Measurements from ENCODE around the gene ARHGEF2.
"Not testable (repeated sequence)": the region's sequence is repeated elsewhere in the genome, so short reads cannot be mapped to it uniquely, and the experiment has no call there.

ARHGEF2 gene

DNA sequence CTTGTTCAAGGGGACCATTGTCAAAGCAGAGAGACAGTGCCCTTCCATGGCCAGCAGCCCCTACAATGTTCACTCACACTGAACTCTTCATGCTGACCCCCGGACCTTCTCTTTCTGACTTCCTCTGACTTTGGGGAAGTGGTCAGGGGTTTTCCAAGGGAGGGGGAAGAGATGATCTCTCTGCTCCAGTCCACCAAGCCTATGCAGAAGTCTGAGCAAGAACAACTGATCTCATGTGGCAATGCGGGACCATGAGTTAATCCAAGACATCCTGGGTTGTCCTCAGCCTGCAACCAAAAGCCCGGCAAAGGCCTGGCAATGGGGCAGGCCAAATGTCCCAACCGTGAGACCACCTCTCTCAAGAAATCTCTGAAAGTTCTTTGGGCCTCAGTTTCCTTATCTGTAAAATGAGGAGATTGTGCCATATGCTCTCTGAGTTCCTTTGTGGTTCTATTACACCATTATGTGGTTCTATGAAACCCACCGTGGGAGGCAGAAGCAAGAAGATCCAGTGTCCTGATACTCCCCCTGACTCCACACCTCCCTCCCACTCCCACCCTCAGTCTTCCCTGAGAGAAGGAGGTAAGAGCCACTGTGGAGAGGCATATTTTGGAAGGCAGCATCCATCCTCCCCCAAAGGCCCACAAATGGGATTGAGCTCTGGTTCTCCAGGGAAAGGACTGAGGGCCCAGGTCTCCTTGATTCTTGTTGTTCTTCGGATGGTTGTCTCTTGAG is 11.8 kb upstream of the ARHGEF2 start:
- no peak for DNase-seq (ENCODE audit: low read depth)

DNA sequence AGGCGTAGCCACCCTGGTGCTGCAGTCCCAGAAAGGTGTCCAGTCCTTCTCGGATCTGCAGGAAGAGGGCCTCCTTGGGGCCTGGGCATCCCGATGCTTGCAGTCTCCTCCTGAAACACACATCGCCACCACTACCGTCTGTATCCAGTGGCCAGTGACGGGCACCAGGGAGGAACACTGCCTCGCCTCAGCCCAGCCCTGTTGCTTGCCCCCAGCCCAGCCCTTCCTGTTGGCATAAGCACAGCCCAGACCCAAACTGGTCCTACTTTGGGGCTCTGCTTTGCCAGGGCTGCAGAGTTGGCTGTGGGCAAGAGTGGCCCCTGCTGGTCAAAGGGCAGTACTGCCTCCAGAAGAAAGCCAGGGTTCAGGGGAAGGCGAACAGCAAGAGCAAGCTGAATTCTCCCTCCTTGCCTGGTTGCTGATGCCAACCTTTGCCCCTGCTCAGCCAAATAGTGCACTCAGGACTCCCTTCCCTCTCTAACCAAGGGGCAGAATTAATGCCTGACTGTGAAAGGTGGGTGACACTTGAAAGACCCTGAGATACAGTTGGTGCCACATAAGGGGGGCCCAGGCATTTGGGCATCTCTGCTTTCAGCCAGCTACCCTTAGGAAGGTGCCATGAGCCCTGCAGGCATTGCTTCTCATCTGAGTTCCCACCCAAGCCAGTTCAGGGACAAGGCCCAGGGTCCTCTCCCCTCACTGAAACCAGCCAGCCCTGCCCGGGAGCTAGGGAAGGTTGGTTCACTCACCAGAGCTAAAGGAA is 11.1 kb upstream of the ARHGEF2 start:
- no peak for DNase-seq (ENCODE audit: low read depth)

DNA sequence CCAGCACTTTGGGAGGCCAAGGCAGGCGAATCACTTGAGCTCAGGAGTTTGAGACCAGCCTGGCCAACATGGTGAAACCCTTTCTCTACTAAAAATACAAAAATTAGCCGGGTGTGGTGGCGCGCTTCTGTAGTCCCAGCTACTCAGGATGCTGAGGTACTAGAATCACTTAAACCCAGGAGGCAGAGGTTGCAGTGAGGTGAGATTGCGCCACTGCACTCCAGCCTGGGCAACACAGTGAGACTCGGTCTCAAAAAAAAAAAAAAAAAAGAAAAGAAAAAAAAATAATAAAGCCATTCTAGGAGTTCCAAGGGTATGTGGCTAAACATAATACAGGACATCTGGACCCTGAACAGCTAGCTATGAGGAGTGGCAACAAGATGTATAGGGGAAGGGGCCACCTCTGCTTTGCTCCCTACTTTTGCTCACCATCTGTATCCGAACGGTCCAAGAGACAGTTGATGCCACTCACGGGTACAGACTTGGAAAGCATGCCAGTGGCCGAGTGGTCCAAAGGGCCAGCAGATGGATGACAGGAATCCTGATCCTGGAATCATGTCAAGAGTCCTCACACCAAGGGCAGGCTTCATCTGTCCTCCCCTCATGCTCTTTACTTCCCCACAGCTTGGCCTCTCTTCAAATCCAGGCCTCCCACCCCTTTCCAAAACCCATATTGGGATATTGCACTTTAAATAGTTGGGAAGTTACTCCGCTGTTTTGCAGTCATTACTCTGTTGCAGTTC is 6.7 kb upstream of the ARHGEF2 start:
- DNase-seq (ENCODE audit: low read depth): not testable (repeated sequence)

DNA sequence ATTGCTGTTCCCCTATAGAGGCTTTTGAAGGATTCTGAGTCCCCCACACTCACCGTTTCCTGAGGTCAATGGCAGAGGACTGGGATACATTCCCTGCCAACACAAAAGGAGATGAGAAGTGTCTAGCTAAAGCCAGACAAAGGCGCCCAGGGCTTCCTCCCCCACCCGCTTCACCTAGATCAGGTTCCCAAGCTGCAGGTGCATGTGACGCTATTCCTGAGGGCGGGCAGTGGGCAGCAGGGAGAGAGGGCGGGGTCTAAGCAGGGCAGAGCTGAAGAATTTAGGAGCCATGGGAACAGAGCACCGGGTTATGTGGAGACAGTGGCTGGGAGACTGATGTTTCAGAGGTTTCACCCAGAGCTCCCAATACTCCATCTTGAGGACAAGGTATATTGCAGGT is 6.0 kb upstream of the ARHGEF2 start:
- no peak for DNase-seq (ENCODE audit: low read depth)

DNA sequence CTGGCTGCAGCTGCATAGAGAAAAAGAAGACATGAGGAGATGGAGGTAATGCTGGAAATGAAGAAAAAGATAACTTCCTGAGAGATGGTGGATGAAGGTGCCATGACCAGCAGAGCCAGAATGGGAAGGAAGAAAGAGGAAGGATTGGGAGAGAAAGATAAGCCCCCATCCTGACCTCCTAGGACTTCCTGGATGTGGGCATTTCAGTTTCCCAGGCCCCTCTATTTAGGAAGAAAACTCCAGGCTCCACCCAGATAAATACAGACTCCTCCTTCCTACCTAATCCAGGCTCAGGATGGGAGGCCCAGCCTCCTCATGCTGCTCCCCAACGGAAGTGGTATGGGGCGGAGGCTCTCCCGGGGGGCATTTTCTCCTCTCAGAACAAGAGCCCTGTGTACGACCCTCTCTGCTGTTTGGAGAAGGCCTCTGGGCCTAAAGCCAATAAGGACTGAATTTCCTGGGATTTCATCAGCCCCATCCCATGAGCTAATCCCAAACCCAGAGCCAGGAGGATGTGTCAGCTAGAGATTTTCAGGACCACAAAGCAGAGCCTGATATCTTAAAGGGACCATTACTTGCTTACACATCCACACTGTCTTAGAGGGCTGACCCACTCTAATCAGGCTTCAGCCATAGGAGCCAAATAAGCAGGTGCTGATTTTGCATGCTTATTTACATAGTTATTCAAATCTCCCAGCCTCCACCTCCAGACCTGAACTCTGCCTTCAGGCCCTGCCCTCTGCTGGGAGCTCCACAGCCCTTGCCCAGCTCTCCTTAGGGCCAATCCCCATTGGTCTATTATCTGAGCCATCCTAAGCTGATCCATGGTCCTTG is 5.1 kb upstream of the ARHGEF2 start:
- DNase-seq (ENCODE audit: low read depth): no peak

DNA sequence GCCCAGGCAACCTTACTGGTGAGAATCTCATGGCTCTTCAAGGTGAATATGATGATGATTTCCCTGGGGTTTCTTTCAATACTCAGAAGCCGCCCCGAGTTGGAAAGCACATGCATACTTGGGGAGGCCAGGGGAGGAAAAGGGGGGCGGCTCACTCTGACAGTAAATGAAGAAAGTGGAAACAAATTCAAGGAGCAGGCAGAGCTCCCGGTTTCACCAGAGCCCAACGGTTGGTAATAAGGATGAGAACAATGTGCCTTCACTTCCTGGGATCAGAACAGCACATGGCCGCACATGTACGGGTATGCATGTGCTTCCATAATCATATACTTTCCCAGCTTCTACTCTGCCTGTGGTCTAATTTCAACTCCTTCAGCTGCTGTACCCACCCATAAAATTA is 3.8 kb upstream of the ARHGEF2 start:
- DNase-seq (ENCODE audit: low read depth): no peak

DNA sequence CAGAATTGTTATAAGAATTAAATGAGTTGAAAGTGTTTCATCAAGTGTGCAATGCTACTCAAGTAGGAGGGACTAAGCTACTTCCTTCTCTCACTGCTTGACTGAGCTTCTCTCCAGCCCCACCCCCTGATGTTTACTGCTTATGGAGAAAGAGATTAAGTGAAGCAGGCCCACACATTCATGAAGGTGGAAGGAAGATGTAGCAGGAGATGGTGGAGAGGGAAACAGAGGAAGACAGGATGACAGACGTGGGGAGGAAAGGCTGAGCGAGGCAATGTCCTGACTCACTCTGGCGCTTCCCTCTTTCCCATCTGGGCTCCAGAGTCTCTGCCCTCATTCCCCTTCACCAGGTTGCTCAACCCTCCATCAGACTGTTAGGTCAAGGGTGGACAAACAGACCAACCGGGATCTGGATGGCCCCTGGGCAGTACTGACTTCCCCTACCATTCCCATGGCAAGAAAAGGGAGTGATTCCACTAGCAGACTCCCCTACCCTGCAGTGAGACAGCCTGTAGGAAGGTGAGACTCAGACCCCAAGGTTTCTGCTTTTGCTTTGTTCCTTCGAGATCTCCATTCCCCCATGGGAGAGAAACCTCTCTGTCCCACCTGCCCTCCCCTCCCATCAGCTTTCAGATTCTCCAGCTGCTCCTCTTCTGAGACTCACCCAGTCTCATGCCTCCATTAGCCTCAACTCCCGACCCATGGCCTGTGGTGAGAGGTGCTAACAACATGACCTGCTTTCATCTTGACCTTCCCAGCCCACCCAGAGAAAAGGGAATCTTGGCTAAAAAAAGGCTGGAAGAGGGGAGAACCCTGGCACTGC is 3.1 kb upstream of the ARHGEF2 start:
- DNase-seq (ENCODE audit: low read depth): no peak

DNA sequence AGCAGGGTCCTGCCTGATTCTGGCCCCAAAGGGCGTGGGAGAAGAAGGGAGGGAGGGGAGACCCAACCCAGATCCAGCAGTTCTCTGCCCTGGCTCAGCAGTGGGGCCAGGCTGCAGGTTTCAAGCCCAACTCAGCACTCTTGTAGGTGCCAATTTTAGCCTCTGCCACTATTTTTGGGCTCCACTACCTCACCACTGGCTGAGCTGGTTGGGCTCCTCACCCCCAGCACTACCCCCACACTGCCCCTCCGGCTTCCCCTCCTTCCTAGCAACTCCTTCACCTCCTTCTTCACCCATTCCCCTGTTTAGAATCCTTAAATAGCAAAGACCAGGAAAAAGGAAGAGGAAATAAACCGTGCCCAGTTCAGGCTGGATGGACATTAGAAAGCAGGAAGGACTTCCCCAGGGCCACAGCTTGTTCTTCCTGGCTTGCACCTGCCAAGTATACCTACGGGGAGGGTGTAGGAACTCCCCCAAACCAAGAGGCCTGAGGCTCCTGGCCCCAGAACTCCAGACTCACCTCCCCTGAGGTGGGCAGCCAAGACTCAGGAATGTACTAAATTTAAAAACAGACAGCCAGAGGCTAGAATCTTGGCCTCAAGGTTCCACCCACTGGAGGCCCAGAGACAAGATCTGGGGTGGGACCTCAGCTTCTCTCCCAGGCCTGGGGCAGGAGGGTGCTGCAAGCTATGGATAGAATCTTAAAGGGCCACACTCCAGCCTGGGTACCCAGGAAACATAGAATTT is 1.4 kb upstream of the ARHGEF2 start:
- no peak for DNase-seq (ENCODE audit: low read depth)

DNA sequence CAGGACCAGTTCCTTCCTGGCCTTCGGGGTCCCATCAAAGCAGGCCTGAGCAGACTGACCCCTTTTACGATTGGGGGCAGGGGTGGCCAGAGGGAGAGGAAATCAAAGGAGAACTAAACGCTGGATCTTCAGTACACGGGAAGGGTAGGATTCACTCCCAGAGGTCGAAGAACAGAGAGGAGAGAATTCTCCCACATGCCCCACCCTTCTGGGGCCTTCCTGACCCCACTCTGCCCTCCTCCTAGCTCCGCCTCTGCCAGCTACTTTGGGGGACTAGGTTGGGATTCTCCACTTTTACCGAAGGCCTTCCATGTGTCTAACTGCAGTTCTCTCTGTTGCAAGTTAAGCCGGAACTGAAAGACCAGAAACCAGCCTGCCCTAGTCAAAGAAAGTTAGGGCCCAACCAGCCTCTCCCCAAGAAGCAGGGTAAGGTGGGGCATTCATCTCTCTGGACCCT is 654 bp upstream of the ARHGEF2 start:
- DNase-seq (ENCODE audit: low read depth): no peak

DNA sequence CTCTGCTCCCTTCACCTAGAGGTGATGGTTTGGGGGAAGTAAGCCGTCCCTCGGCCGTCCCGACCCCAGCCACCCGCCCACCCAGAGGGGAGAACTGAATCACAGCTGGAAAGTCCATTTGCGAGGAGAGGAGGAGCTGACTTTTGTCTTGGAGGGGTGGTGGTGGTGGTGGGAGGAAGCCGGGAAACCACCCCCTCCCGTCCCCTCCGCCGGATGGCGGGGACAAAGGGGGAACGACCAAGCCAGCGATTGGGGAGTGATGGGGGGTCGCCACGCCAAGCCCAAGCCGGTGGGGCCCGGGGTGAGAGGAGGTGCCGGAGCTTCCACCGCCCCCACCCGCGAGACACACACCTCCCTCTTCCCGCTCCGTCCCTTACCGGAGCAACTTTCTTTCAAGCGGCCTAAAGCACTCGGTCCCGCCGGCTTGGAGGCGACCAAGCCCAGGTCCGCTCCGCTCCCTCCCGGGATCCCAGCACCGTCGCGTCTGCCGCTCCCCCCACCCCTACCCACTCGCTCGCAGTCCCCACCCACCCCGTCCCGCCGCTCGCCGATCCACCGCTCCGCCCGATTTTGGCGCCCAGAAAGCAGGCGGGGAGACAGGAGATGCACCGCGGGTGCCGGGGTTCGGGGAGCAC is 540 bp downstream of the ARHGEF2 start:
- DNase-seq (ENCODE audit: low read depth): no peak

DNA sequence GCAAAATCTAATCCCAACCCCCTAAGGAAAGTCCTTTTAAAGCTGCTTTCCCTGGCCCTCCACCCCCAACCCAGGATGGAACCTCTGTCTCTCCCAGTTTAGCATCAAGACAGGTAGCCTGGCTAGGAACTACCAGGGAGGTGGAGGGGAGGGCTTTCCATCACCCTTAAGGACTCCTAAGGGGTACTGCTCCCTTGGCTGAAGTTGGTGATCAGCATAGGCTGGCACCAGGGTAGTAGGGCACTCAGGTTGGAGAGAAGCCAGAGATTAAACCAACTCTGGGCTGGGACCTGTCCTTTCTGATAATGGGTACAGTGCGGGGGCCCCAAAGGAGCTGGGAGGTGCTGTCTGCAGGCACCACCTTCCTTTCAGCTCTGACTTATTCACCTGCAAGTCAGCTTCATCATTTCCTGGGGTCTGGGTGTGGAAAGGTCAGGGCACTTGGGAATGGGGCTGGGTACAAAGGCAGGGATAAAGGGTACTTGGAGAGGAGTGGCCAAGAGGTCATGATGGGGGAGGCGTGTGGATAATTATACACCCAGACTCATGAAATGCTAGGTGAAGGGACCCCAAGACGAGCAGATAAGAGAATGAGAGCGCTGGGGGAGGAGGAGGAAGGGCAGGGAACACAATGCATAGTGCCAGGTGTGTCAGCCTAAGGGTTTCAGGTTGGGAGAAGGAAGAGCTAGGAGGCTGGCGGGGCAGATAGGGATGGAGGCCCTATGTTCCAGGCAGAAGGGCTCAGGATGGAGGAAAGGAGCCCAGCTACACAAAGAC is 1.2 kb downstream of the ARHGEF2 start:
- no peak for DNase-seq (ENCODE audit: low read depth)

DNA sequence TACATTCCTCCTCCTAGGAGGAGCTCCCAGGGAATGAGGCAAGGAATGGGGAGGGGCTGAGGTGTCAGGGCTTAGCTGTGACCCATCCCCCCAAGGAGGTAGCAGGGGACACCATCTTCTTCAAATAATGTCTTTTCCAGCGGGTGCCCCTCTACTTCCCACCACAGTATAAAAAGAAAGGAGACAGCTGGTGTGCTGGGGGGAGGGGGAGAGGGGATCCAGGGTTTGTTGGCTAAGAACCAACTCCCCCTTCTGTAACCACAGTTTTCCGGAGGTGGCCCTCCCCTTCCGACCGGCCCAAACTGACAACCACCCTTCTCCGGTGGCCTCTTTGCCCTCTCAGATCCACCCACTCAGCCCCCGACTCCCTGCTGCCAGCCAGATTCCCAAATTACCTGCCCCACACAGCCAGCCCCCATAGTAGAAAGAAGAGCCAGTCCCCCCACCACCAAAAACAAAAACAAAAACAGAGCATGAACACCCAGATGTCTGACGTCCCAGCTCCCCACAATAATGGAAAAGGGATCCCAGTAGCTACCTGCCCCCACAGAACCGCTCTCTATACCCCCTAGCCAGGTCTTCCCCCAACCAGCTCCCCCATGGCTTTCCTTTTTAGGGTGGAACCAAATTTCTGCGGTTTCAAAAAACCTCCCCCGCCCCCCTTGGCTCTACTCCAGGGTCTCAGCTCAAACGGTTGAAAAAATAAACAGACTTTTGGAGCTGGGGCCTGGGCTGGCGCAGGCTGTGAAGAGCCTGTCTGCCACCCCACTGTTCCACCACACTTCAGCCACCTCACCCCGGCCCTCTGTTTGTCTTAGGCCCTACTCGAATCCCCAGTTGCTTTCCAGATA is 2.1 kb downstream of the ARHGEF2 start:
- DNase-seq (ENCODE audit: low read depth): peak; percentile 92

DNA sequence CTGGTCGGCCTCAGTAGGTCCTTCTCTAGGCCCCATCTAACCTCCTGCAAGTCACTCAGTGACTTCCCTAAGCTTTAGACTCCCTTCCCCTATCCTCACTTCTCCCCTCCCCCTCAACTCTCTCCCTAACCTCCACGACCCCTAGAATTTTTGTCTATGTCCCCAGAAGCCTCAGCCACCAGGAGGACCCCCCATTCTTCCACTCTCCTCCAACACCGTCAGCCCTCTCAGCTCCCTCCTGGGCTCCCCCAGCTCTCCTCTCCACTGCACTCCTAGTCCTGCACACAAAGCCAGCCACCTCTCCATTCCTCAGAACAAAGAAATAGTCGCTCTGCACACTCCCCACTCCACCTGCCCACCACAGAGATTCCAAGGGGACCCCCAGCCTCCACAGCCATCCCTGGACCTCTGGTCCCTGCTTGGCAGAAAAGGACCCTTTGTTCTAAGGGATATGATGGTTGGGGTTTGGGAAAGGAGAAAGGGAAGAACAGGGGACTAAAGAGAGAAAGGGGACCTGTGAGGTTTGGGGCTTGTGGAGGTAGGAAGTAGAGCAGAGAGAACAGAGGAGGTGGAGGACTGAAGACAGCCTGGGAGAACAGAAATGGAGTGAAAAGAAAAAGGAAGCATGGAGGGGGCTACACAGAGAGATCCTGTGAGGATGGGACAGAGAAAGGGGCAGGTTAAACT is 2.8 kb downstream of the ARHGEF2 start:
- no peak for DNase-seq (ENCODE audit: low read depth)

DNA sequence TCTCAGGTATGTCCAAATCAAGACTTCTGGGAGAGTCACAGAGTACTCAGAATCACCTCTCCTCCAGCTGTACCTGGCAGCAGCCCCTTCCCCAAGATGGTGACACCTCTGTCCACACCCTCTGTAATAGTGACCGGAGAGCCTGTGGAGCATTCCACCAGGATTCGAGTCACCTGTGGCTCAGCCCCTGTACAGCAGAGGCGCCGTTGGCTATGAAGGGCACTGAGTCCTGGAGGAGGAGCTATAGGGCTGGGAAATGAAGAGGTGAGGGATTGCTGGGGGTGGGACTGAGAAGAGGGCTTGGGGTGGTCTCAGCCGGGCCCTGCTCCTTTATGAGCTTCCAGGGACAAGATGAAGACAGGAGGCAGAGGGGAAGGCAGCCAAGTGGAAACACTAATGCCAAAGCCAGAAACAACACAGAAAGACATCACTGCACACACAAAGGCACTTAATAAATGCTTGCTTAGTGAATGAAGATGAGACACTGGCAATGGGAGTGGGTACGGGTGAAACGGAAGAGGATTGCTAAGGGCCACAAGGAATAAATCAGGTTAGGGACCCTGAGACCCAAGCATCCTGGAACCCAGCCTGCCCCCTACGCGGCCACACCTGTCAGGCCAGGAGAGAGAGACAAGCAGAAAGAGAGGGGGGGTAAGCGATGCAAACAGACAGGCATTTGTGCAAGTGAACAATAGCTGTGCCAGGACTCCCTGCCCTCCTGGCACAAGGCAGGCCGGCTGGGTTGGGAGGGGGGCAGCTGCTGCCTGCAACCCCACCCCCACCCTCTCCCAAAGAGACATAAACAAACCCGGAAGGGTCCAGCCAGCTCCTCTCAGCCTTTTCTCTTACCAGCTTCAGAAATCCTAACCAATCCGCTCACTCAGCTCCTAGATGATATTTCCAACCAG is 3.9 kb downstream of the ARHGEF2 start:
- no peak for DNase-seq (ENCODE audit: low read depth)

DNA sequence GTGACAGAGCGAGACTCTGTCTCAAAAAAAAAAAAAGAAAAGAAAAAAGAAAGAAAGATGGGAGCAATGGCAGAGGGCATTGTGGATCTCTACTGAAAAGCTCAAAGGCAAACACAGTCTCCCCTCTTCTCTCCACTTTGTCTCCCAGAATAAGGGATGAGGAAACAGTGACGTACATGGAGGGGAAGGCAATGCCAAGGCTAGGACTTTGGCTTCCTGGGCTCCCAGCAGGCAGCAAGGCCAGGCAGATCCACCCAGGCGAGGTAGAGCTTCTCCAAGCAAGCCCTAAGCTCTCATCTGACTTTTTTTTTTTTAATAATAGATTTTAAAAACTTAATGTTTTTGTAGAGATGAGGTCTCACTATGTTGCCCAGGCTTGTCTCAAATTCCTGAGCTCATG is 4.6 kb downstream of the ARHGEF2 start:
- no peak for DNase-seq (ENCODE audit: low read depth)
